HG03159 (cell line): ENCODE data around the gene NR1D1.
"Not testable (repeated sequence)": the region's sequence is repeated elsewhere in the genome, so short reads cannot be mapped to it uniquely, and the experiment has no call there.

Source experiments
- ATAC-seq: cut with Tn5 transposase; IDR thresholded peaks from one replicate; pipeline ENCODE4 v1.9.1; 2021; ENCODE audit warnings: mild to moderate bottlenecking, moderate library complexity; ENCODE audit not compliant: unreplicated experiment

NR1D1 gene

DNA sequence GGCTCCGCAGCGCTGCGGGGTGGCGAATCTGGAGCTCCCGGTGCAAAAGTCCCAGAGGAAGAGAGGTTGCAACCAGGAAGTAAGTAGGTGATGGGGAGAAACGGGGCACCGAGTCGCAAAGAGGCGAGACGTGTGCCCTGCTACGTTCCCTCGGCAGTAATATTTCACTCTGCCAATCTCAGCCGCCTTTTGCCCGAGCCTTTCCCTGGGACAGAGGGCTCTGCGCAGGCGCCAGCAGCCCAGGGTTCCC is at the start of gene NR1D1:
NR1D1 (minus strand) TSS at position 171 of the 250 bp plus-strand sequence. CDS start 495 bp downstream, outside the sequence.
- ATAC-seq, result no peak

DNA sequence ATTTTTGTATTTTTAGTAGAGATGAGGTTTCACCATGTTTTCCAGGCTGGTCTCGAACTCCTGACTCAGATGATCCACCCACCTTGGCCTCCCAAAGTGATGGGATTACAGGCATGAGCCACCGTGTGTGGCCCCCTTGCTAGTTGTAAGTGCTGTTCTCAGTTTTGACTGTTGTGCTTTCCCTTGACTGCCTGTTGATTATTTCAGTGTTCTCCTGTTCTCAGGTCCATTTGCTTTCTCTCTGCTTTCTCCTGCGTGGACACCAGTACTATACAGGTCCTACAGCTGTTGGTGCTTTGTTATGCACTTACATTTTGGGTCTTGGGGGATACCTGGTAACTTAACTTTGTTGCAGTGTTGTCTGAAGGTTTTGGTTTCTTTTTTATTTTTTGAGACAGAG is 48.1 kb upstream of the NR1D1 start:
- ATAC-seq, result no peak

- no peak for ATAC-seq
These were observed 45.1 kb upstream of the NR1D1 start for GRCh38 chr17:40145476-40145875.

DNA sequence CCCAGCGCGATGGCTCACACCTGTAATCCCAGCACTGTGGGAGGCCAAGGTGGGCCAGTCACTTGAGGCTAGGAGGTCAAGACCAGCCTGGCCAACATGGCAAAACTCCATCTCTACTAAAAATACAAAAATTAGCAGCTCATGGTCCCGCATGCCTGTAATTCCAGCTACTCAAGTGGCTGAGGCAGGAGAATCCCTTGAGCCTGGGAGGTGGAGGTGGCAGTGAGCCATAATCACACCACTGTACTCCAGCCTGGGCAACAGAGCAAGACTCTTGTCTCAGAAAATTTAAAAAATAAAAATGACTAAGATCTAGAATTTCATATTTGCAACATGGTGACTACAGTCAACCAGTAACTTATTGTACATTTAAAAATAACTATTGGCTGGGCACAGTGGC is 42.8 kb upstream of the NR1D1 start:
- ATAC-seq, result not testable (repeated sequence)

DNA sequence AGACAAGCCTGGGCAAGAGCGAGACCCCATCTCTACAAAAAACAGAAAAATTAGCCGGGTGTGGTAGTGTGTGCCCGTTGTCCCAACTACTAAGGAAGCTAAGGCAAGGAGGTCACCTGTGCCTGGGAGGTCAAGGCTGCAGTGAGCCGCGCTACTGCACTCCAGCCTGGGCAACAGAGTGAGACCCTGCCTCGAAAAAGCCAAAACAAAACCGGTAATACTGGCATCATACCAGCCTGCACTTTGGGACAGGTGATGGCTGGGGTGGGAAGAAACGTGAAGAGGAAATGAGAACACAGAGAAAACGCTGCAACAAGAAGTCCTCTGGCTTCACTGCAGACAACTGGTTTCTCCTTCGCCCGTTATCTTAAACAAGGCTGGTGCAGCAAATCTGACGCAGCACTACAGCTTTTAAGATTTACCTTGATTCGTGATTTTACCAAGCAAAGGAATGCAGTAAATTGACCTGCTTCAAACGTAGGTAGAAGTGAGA is 39.2 kb upstream of the NR1D1 start:
- peak; percentile 18 for ATAC-seq

DNA sequence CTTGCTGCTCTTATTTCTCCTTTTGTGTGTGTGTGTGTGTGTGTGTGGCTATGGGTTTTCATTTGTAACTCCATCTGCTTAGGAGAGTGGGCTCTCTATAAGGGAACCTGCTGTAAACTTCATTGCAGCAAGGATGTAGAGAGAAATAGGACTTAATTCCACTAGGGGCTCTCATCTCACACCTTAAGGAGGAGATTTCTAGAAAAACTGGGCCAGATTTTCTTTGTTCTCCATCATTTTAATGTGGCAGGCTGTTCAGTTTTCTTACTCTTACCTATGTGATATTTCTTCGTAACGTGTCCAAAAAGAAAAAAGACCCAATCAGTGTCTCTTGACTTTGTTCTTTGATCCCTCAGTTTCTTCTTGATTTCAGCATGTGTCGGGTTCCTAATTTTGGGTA is 35.4 kb upstream of the NR1D1 start:
- no peak for ATAC-seq

- ATAC-seq, result no peak
These were observed 33.8 kb upstream of the NR1D1 start for GRCh38 chr17:40134184-40134583.

GRCh38 chr17:40130352-40131042 is 30.1 kb upstream of the NR1D1 start:
- no peak for ATAC-seq

DNA sequence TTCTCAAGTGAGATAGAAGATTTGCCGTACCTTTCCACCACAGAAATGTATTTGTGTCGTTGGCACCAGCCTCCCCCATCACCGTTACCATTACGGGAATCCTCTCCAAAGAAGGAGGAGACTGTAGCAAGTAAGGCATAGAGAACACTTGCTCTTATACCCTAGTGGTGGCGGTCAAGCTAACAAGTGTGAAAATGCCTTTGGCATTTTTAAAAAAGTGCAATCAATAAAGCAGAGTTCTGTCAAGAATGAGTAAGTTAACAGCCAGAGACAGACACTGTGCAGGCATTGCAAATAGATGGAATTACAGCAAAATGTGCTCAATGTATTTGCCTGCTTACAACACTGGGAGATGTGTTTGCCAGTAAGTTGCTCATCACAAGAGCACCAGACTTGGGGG is 29.1 kb upstream of the NR1D1 start:
- no peak for ATAC-seq

DNA sequence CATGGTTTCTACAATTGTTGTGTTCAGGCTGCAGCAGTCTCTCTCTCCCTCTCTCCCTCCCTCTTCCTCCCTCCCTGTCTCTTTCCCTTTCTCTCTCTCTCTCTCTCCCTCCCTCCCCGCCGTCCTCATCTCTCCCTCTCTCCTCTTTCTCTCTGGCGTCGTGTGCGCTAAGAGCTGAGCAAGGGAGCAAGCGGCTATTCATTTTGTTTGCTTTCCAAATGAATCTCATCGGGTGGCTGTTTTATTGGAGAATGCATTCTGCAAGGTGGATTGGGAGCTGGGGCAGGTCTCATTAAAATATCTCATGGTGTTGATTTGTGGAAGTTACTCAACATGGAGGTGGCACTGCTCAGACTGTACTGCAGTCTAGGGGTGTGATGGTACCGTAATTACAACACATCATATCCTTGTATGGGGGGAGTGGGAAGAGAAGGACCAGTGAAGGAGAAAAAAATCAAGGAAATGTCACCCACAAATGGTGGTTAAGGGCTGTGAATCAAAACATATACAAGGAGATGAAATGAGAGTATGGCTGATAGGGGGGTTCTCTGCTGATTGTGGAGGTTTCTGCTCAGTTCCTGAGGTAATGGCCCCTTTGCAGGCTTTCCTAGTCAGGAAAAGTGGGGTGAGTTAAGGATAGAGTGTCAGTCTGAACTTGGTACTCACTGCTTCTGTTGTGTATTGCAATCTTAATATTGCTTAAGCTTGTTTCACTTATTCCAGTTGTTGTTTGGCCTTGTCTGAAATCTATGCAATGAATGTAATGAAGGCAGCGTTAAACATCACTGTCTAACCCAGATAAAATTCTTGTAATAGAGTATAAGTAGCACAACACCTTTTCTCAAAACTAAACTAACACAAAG is 24.1 kb upstream of the NR1D1 start:
- no peak for ATAC-seq

GRCh38 chr17:40123811-40124114 is 23.4 kb upstream of the NR1D1 start:
- ATAC-seq, result no peak

- ATAC-seq, result no peak
These were observed 22.8 kb upstream of the NR1D1 start for GRCh38 chr17:40122999-40123810.

- ATAC-seq, result peak; percentile 39
These were observed 22.0 kb upstream of the NR1D1 start for GRCh38 chr17:40122136-40122998.

- ATAC-seq, result peak; percentile 48
These were observed 21.1 kb upstream of the NR1D1 start, which contains the start of gene MSL1 for GRCh38 chr17:40121181-40122135. TSS of gene MSL1 (plus strand) at chr17:40121971. CDS start at chr17:40122613, 642 bp downstream.

DNA sequence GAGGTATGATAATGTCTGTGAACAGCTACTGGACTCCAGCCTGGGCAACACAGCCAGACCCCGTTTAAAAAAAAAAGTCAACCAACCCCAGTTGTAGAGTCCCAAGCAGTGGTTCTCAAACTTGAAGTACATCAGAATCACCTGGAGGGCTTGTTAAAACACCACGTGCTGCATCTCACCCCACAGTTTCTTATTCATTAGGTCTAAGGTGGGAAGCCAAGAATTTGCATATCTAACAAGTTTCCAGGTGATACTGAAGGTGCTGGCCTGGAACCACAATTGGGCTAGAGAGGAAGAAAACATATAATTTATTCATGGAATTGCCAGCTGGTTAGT is 14.7 kb upstream of the NR1D1 start:
- ATAC-seq, result no peak

- ATAC-seq, result no peak
These were observed 13.5 kb upstream of the NR1D1 start for GRCh38 chr17:40113907-40114245.

- peak; percentile 69 for ATAC-seq
These were observed 12.9 kb upstream of the NR1D1 start for GRCh38 chr17:40113110-40113906.

DNA sequence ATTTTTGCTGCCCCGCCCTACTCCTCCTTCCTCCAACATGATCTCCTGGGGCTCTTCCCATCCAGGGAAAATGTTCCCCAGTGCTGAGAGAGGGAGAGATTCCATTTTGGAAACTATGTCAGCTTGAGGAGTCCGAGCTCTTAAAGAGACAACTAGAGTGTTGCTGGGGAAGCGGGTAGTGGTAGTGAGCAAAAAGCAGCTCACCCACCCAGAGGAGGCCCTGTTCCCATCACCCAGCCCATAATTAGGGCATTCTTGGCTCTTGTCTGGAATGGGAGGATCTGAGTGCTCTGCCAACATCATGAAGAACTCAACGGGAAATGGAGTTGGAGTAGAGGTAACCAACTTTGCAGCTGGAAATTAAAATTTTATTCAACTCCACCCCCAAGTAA is 12.3 kb upstream of the NR1D1 start:
- ATAC-seq, result no peak

DNA sequence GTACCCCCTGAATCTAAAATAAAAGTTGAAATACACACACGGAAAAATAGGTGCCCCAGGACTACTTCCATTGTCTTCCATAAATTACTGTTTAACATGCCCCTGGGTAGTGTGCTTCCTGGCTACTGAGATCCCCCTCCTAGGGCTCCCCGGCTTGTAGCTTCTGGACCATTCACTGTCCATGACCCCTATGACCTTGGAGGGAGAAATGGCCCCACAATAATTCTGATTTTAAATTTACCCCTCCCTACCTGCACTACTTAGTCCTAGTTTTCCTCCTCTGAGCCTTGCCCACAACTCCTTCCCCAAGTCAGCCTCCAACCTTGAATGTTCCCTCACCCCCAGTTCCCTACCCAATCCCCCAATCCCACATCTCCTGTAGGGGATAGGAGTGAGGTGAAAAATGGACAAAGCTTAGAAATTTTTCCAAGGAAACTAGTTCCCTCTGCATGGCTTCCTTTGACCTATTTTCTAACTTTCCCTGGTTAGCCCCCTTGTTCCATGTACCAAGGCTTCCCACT is 11.9 kb upstream of the NR1D1 start:
- ATAC-seq, result no peak
